ENCODE results near the gene LSS. TPM values are rescaled to one million over a fixed set of nuclear protein-coding genes. Genes with fewer than 3 reads are reported as not detected.

Gene LSS
- total and polyA plus RNA-seq, 4 donors = 27.6 to 194 (median 89.3) TPM

DNA sequence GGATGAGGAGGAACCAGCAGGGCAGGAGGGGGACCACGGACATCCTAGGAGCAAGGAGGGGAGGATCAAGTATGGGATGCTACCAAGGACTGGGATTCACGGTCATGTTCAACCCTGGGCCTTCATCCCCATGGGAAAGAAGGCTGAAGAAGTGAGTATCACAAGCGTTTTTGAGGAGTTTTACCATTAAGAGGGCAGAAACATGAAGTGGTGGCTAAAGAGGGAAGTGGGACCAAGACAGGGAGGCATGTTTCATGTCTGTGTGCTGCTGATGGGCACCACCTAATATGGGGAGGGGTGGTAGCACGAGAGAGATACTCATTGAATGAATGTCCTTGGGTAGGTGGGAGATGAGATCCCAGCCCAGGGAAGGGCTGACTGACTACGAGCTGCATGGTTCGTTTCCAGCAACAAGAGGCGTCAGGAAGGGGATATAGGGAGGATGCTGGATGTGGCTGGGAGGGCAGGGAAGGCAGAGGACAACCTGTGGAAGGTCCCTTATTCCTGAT, 11.3 kb upstream of the LSS start:
- no peak for DNase-seq (ENCODE audit: low spot score)
- no peak for TF ChIP-seq EGR1 (IDR thresholded peaks at IDR 0.05; ENCODE audit: low read depth in 2 of 2)
- no peak for TF ChIP-seq REST (IDR thresholded peaks at IDR 0.05)
- TF ChIP-seq FOXA1 (IDR thresholded peaks at IDR 0.05) = no peak
- no peak for TF ChIP-seq GABPA (IDR thresholded peaks at IDR 0.05 in 1 of 2, conservative IDR thresholded peaks at IDR 0.05 in 1 of 2)
- H3K4me3 ChIP-seq (ENCODE audit: low read depth in 1 of 3, low read length in 3 of 3) = no peak overlapping the region
- H3K27ac ChIP-seq (ENCODE audit: low read depth in 1 of 2, low read length in 2 of 2) = no peak overlapping the region
- no peak overlapping the region for H3K9ac ChIP-seq (ENCODE audit: low read depth in 1 of 2, low read length in 2 of 2)
- no peaks in the 10 kb centered on the region for H3K27me3 ChIP-seq (ENCODE audit: control insufficient read depth in 4 of 4, insufficient read depth in 4 of 4, low read length in 3 of 4)
- H3K36me3 ChIP-seq (ENCODE audit: control insufficient read depth in 4 of 4, insufficient read depth in 3 of 4, low read depth in 1 of 4, low read length in 3 of 4) = peaks cover 18 to 79% (median 69%) of the 10 kb centered on the region in 4 donors
- no peaks in the 10 kb centered on the region for H3K9me3 ChIP-seq (ENCODE audit: control insufficient read depth in 4 of 4, low read length in 3 of 4)
- H3K4me1 ChIP-seq (ENCODE audit: control insufficient read depth in 4 of 4, insufficient read depth in 4 of 4, low read length in 3 of 4) = no peaks in the 10 kb centered on the region
- WGBS = 95% methylated on average over 7 of the region's 7 CpGs

- Histone ChIP-seq H3K9ac (ENCODE audit: low read depth in 1 of 2, low read length in 2 of 2) (no peak overlapping the region), H3K4me1 (ENCODE audit: control insufficient read depth in 4 of 4, insufficient read depth in 4 of 4, low read length in 3 of 4) (no peaks in the 10 kb centered on the region), H3K4me3 (ENCODE audit: low read depth in 1 of 3, low read length in 3 of 3) (no peak overlapping the region), H3K27me3 (ENCODE audit: control insufficient read depth in 4 of 4, insufficient read depth in 4 of 4, low read length in 3 of 4) (no peaks in the 10 kb centered on the region), H3K36me3 (ENCODE audit: control insufficient read depth in 4 of 4, insufficient read depth in 3 of 4, low read depth in 1 of 4, low read length in 3 of 4) (peaks cover 12 to 74% (median 56%) of the 10 kb centered on the region in 4 donors), H3K27ac (ENCODE audit: low read depth in 1 of 2, low read length in 2 of 2) (no peak overlapping the region), H3K9me3 (ENCODE audit: control insufficient read depth in 4 of 4, low read length in 3 of 4) (no peaks in the 10 kb centered on the region)
- DNase-seq (ENCODE audit: low spot score) = no peak
- TF ChIP-seq, protein P1, sequence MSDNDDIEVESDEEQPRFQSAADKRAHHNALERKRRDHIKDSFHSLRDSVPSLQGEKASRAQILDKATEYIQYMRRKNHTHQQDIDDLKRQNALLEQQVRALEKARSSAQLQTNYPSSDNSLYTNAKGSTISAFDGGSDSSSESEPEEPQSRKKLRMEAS (IDR thresholded peaks at IDR 0.05) = no peak
- TF ChIP-seq, protein P2, sequence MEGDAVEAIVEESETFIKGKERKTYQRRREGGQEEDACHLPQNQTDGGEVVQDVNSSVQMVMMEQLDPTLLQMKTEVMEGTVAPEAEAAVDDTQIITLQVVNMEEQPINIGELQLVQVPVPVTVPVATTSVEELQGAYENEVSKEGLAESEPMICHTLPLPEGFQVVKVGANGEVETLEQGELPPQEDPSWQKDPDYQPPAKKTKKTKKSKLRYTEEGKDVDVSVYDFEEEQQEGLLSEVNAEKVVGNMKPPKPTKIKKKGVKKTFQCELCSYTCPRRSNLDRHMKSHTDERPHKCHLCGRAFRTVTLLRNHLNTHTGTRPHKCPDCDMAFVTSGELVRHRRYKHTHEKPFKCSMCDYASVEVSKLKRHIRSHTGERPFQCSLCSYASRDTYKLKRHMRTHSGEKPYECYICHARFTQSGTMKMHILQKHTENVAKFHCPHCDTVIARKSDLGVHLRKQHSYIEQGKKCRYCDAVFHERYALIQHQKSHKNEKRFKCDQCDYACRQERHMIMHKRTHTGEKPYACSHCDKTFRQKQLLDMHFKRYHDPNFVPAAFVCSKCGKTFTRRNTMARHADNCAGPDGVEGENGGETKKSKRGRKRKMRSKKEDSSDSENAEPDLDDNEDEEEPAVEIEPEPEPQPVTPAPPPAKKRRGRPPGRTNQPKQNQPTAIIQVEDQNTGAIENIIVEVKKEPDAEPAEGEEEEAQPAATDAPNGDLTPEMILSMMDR (IDR thresholded peaks at IDR 0.05; ENCODE audit: low read depth, low read length, missing input control) = no peak
- no peak for TF ChIP-seq SP1 (IDR thresholded peaks at IDR 0.05)
- TF ChIP-seq RXRA (IDR thresholded peaks at IDR 0.05) = no peak
- 95% methylated on average over 5 of the region's 5 CpGs for WGBS
Measured at GRCh38 chr21:46237474-46237873, 8.9 kb upstream of the LSS start.

DNA sequence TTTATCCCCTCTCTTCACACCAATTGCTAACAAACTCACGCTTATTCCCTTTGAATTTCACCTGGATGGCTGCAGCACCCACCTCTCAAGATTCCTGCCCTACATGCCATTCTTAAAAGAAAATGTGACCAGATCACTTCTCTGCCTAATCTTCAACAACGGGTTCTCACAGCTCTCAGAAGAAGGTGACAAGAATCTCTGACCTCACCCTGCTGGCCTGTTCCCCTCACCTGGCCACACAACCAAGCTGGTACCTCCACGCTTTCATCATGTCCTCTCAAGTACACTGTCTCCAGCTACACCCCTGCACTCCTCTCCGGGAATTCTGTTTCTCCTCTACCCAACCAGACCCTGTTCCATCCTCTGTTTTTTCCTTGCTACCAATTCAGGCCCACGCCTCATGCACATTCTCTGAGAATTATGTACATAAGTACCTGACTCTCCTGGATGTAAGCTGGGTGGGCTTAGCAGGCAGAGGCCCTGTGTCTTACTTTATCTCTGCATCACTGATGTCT, 5.9 kb upstream of the LSS start:
- Histone ChIP-seq H3K9ac (ENCODE audit: low read depth in 1 of 2, low read length in 2 of 2) (no peak overlapping the region), H3K27ac (ENCODE audit: low read depth in 1 of 2, low read length in 2 of 2) (no peak overlapping the region)
- TF ChIP-seq ZBTB33 (IDR thresholded peaks at IDR 0.05) (no peak), TAF1 (conservative IDR thresholded peaks at IDR 0.05) (no peak), EGR1 (IDR thresholded peaks at IDR 0.05; ENCODE audit: low read depth in 2 of 2) (no peak), HNF4A (conservative IDR thresholded peaks at IDR 0.05) (no peak), YY1 (IDR thresholded peaks at IDR 0.05) (no peak), REST (IDR thresholded peaks at IDR 0.05) (no peak), JUND (IDR thresholded peaks at IDR 0.05) (no peak), SP1 (IDR thresholded peaks at IDR 0.05) (no peak), RXRA (IDR thresholded peaks at IDR 0.05) (no peak), RAD21 (IDR thresholded peaks at IDR 0.05) (no peak), GABPA (IDR thresholded peaks at IDR 0.05 in 1 of 2, conservative IDR thresholded peaks at IDR 0.05 in 1 of 2) (no peak)
- TF ChIP-seq, protein P3, sequence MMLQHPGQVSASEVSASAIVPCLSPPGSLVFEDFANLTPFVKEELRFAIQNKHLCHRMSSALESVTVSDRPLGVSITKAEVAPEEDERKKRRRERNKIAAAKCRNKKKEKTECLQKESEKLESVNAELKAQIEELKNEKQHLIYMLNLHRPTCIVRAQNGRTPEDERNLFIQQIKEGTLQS (IDR thresholded peaks at IDR 0.05) = no peak

More for the DNA sequence above, 5.9 kb upstream of the LSS start:
- Histone ChIP-seq H3K4me1 (ENCODE audit: control insufficient read depth in 4 of 4, insufficient read depth in 4 of 4, low read length in 3 of 4) (peaks cover 3 to 9% (median 5%) of the 10 kb centered on the region in 4 donors), H3K9me3 (ENCODE audit: control insufficient read depth in 4 of 4, low read length in 3 of 4) (no peaks in the 10 kb centered on the region), H3K36me3 (ENCODE audit: control insufficient read depth in 4 of 4, insufficient read depth in 3 of 4, low read depth in 1 of 4, low read length in 3 of 4) (peaks cover 10 to 45% (median 32%) of the 10 kb centered on the region in 4 donors), H3K4me3 (ENCODE audit: low read depth in 1 of 3, low read length in 3 of 3) (no peak overlapping the region), H3K27me3 (ENCODE audit: control insufficient read depth in 4 of 4, insufficient read depth in 4 of 4, low read length in 3 of 4) (no peaks in the 10 kb centered on the region)
- WGBS = 73% methylated on average over 5 of the region's 5 CpGs
- DNase-seq (ENCODE audit: low spot score) = no peak
